Fibroblast of villous mesenchyme (primary cell): Measurements from ENCODE around the gene LOXHD1. TPM values are rescaled to one million over a fixed set of nuclear protein-coding genes. Genes with fewer than 3 reads are reported as not detected.

ENCODE experiments used
- DNase-seq: peaks from one replicate; pipeline ENCODE4 v3.0.0-alpha.2; 2010; ENCODE audit warnings: low read depth
- H3K4me3 ChIP-seq: 2 replicates; pipeline ENCODE4 v1.5.1; 2011; ENCODE audit warnings: low read depth, mild to moderate bottlenecking, low read length
- total RNA-seq: library from RNA; depleted of rRNA; stranded (reverse); fragments of >200 nt; gene quantifications from 2 replicates; pipeline ENCODE4 v1.2.3, GENCODE V29; 2012
- TF ChIP-seq, protein P1 (sequence below): IDR thresholded peaks from 2 replicates; pipeline ENCODE4 v1.5.1; 2012; ENCODE audit warnings: low read depth, mild to moderate bottlenecking, low read length; ENCODE audit not compliant: insufficient read depth

The LOXHD1 gene
- total RNA-seq, 1 donor: not detected

- TF ChIP-seq, protein P1, sequence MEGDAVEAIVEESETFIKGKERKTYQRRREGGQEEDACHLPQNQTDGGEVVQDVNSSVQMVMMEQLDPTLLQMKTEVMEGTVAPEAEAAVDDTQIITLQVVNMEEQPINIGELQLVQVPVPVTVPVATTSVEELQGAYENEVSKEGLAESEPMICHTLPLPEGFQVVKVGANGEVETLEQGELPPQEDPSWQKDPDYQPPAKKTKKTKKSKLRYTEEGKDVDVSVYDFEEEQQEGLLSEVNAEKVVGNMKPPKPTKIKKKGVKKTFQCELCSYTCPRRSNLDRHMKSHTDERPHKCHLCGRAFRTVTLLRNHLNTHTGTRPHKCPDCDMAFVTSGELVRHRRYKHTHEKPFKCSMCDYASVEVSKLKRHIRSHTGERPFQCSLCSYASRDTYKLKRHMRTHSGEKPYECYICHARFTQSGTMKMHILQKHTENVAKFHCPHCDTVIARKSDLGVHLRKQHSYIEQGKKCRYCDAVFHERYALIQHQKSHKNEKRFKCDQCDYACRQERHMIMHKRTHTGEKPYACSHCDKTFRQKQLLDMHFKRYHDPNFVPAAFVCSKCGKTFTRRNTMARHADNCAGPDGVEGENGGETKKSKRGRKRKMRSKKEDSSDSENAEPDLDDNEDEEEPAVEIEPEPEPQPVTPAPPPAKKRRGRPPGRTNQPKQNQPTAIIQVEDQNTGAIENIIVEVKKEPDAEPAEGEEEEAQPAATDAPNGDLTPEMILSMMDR: no peak
- DNase-seq: no peak
- H3K4me3 ChIP-seq: no peak overlapping the region
Measured at GRCh38 chr18:46642561-46642960, 14.5 kb downstream of the LOXHD1 start.

- TF ChIP-seq, protein P1: no peak
- H3K4me3 ChIP-seq: no peak overlapping the region
- no peak for DNase-seq
Measured at GRCh38 chr18:46641917-46642316, 15.1 kb downstream of the LOXHD1 start.

DNA sequence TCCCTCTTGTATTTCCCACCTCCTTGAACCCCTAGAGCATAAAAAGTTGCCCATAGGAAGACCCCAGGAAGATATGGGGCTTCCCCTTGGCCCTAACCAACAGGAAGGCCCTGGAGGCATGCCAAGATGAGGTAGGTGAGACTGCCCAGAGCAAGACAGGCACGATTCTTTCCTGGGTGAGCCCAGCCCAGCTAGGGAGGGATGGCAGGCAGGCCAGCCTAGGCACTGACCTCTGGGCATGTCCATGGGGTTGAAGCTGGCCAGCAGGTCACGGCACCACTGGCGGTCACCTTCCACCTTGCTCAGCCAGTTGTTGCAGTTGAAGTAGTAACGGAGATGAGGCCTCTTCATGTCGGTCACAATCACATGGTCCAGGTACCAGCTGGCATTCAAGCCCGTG is 17.6 kb downstream of the LOXHD1 start:
- DNase-seq: no peak
- no peak overlapping the region for H3K4me3 ChIP-seq
- TF ChIP-seq, protein P1: no peak

DNA sequence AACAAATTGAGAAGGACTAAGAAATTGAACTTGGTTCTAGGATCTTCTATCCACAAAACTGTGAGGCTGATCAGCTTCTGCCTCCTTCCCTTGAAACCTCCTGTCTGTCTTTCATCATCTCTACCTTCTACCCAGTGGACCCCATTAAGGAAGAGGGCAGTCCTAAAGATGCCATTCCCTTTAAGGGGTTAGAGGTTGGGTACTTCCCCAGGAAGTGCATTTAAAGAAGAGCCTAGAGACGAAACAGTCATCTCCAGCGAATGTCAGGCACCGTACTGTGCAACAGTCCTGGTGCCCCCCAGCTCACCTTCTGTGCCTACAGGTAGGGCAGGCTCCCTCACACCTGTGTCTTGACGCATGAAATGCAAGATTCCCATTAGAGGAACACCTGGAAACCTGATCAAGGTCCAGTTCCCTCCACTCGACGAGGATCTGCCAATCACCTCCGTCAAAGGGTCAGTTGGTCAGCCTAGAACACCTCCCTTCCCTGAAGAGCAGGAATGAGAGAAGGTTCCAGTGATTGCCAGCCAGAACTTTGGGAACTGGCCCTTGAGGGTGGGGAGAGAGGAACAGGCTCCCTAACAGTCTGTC is 20.9 kb downstream of the LOXHD1 start:
- TF ChIP-seq, protein P1: no peak
- DNase-seq: no peak
- H3K4me3 ChIP-seq: no peak overlapping the region

DNA sequence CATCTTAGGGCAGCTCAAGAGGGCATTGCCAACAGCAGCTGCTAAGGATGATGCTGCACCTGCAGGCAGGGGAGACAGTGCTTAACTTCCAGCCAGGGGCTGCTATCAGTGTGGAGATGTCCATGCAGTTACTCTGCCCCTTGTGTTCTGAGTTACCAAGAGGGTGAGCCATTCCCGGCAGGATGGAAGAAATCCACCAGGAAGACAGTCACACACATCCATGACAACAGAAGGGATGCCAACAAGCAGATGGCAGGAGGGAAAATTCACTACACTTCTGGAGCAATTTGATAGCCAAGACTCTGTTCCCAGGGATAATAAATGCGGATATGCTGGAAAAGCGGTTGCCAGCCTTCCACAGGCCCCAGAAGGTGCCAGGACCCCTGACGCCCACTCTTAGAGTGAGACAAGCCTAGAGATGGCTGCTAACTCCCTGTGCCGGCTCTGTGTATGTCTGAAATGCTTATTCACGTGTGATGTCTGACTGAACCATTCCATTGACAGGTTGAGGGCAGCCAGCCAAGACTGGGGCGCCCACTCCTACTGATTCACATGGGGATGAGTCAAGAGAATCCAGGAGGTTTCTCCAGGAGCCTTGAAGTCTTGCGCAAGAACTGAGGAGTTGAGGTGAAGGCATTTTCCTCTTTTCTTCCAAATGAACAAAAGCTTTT is 24.5 kb downstream of the LOXHD1 start:
- no peak overlapping the region for H3K4me3 ChIP-seq
- TF ChIP-seq, protein P1: no peak
- peak; percentile 3 for DNase-seq

DNA sequence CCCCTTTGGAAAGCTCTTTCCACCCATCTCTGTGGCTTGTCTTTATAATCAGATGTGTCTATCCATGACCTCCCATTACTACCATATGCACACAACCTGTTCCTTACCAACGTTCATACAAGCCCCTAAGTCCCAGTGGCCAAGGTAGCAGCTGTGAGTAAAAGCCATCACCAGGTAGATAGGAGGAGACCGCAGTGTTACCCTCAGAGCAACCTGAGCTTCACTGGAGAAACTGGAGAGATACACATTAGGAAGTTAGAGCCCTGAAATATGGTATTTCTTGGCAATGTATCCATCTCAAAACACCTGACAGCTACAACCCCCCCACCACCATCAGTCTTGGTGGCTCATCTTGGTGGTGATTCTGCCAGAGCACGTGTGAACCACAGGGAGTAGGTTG is 26.0 kb downstream of the LOXHD1 start:
- DNase-seq: no peak
- H3K4me3 ChIP-seq: no peak overlapping the region
- TF ChIP-seq, protein P1: no peak
